ENCODE results near the gene ORMDL1. TPM values are rescaled to one million over a fixed set of nuclear protein-coding genes. Genes with fewer than 3 reads are reported as not detected.
A peak's percentile ranks its signal among the peaks of the same experiment; 100 is the strongest.

The ORMDL1 gene
- total and polyA plus RNA-seq, 2 of the 13 experiments (the other 11 are each of a cell fraction or from before 2014, with no cell fraction given), result 67.5 to 160 TPM

DNA sequence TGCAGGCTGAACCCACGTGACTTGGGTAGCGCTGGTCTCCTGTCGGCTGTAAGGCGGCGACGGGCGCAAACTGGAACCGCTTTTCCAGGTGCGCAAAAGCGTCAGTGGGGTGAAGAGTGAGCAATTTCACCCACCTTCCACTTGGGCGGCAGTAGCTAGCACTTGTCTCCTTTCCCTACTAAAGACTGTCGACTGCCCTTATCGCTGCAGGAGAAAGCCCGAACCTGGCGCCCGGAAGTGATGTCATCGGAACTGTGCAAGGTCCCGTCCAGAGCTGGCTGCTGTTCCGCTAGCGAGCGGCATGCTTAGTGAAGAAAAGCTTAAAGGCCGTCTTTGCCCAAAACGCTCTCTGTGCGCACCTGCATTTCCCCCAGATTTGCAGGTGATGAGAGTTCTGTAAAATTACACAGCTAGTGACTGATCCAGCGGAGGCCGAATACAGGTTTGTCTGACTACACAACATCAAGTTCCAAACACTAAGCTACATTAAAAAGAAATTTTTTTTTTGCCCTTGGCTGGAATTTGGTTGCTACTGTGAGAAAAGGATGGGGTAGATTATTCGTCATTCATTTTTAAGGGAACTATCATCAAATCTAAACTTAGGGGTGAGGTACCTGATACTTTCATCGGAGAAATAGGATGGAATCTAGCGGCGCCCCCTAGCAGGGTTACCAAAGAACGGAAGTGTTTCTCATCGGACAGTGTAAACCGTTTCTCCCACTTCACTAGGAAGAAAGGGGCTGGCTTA lies 21.4 kb downstream of the ORMDL1 start, which contains the start of gene OSGEPL1 (continued):
- TF ChIP-seq ZNF484 (CRISPR knock-in tag; IDR thresholded peaks at IDR 0.05; ENCODE audit: borderline replicate concordance, low read depth) (no peak; the same call in 1 of the 2 replicates), ZNF329 (CRISPR knock-in tag; IDR thresholded peaks at IDR 0.05; ENCODE audit: low read depth) (no peak), TP53 (CRISPR knock-in tag; conservative IDR thresholded peaks at IDR 0.05) (no peak), ZBTB8A (CRISPR knock-in tag; IDR thresholded peaks at IDR 0.05; ENCODE audit: borderline replicate concordance, low read depth) (no peak), RCOR2 (CRISPR knock-in tag; IDR thresholded peaks at IDR 0.05) (peak; percentile 58), FOXJ3 (CRISPR knock-in tag; IDR thresholded peaks at IDR 0.05; ENCODE audit: borderline replicate concordance) (no peak; the same call in 1 of the 2 replicates), KAT7 (CRISPR knock-in tag; IDR thresholded peaks at IDR 0.05; ENCODE audit: borderline replicate concordance) (peak; percentile 89), NR2F1 (CRISPR knock-in tag; IDR thresholded peaks at IDR 0.05) (peak; percentile 19 to 23; a peak in 1 of 4 replicates), TCF12 (IDR thresholded peaks at IDR 0.05) (no peak), TCF12 (CRISPR knock-in tag; IDR thresholded peaks at IDR 0.05) (0 out of 2 replicates have a peak, but pooled peaks have one; percentile 46), SMARCE1 (IDR thresholded peaks at IDR 0.05; ENCODE audit: borderline replicate concordance) (no peak), PHF21A (CRISPR knock-in tag; IDR thresholded peaks at IDR 0.05) (peak; percentile 94), SCMH1 (CRISPR knock-in tag; IDR thresholded peaks at IDR 0.05; ENCODE audit: borderline replicate concordance) (no peak), MEF2D (CRISPR knock-in tag; IDR thresholded peaks at IDR 0.05) (peak; percentile 92), ZNF660 (CRISPR knock-in tag; IDR thresholded peaks at IDR 0.05; ENCODE audit: borderline replicate concordance, low read depth) (no peak), SRSF4 (IDR thresholded peaks at IDR 0.05; ENCODE audit: low read depth, low read length, poor library complexity, severe bottlenecking) (no peak), TAF15 (IDR thresholded peaks at IDR 0.05; ENCODE audit: low read depth, low read length, poor library complexity, severe bottlenecking) (no peak), ZFP41 (CRISPR knock-in tag; IDR thresholded peaks at IDR 0.05; ENCODE audit: borderline replicate concordance) (no peak; the same call in 1 of the 2 replicates)
- TF ChIP-seq, protein P1, sequence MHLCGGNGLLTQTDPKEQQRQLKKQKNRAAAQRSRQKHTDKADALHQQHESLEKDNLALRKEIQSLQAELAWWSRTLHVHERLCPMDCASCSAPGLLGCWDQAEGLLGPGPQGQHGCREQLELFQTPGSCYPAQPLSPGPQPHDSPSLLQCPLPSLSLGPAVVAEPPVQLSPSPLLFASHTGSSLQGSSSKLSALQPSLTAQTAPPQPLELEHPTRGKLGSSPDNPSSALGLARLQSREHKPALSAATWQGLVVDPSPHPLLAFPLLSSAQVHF (CRISPR knock-in tag; IDR thresholded peaks at IDR 0.05), result 0 out of 2 replicates have a peak, but pooled peaks have one; percentile 8
- TF ChIP-seq, protein P2, sequence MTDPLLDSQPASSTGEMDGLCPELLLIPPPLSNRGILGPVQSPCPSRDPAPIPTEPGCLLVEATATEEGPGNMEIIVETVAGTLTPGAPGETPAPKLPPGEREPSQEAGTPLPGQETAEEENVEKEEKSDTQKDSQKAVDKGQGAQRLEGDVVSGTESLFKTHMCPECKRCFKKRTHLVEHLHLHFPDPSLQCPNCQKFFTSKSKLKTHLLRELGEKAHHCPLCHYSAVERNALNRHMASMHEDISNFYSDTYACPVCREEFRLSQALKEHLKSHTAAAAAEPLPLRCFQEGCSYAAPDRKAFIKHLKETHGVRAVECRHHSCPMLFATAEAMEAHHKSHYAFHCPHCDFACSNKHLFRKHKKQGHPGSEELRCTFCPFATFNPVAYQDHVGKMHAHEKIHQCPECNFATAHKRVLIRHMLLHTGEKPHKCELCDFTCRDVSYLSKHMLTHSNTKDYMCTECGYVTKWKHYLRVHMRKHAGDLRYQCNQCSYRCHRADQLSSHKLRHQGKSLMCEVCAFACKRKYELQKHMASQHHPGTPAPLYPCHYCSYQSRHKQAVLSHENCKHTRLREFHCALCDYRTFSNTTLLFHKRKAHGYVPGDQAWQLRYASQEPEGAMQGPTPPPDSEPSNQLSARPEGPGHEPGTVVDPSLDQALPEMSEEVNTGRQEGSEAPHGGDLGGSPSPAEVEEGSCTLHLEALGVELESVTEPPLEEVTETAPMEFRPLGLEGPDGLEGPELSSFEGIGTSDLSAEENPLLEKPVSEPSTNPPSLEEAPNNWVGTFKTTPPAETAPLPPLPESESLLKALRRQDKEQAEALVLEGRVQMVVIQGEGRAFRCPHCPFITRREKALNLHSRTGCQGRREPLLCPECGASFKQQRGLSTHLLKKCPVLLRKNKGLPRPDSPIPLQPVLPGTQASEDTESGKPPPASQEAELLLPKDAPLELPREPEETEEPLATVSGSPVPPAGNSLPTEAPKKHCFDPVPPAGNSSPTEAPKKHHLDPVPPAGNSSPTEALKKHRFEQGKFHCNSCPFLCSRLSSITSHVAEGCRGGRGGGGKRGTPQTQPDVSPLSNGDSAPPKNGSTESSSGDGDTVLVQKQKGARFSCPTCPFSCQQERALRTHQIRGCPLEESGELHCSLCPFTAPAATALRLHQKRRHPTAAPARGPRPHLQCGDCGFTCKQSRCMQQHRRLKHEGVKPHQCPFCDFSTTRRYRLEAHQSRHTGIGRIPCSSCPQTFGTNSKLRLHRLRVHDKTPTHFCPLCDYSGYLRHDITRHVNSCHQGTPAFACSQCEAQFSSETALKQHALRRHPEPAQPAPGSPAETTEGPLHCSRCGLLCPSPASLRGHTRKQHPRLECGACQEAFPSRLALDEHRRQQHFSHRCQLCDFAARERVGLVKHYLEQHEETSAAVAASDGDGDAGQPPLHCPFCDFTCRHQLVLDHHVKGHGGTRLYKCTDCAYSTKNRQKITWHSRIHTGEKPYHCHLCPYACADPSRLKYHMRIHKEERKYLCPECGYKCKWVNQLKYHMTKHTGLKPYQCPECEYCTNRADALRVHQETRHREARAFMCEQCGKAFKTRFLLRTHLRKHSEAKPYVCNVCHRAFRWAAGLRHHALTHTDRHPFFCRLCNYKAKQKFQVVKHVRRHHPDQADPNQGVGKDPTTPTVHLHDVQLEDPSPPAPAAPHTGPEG (CRISPR knock-in tag; IDR thresholded peaks at IDR 0.05), result peak; percentile 23
- TF ChIP-seq, protein P3, sequence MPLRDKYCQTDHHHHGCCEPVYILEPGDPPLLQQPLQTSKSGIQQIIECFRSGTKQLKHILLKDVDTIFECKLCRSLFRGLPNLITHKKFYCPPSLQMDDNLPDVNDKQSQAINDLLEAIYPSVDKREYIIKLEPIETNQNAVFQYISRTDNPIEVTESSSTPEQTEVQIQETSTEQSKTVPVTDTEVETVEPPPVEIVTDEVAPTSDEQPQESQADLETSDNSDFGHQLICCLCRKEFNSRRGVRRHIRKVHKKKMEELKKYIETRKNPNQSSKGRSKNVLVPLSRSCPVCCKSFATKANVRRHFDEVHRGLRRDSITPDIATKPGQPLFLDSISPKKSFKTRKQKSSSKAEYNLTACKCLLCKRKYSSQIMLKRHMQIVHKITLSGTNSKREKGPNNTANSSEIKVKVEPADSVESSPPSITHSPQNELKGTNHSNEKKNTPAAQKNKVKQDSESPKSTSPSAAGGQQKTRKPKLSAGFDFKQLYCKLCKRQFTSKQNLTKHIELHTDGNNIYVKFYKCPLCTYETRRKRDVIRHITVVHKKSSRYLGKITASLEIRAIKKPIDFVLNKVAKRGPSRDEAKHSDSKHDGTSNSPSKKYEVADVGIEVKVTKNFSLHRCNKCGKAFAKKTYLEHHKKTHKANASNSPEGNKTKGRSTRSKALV (CRISPR knock-in tag; IDR thresholded peaks at IDR 0.05), result peak; percentile 82
